Neural cell (in vitro differentiated cells): ENCODE results near the gene GIMAP4.

ENCODE experiments used
- CTCF ChIP-seq: fragments of 450-650 bp; IDR thresholded peaks from 2 replicates; pipeline ENCODE4 v1.5.1; 2014; ENCODE audit warnings: antibody characterized with exemption, mild to moderate bottlenecking, moderate library complexity; ENCODE audit not compliant: poor library complexity, severe bottlenecking
- EZH2 ChIP-seq: fragments of 200-600, 300-800 bp; shearing (Covaris generic), sonication (generic); IDR thresholded peaks from 2 replicates; pipeline ENCODE4 v1.6.1; 2014; ENCODE audit warnings: antibody characterized with exemption, low read length, borderline replicate concordance, mild to moderate bottlenecking; ENCODE audit not compliant: insufficient read depth, poor library complexity, severe bottlenecking
- RAD21 ChIP-seq: fragments of 450-650 bp; conservative IDR thresholded peaks from 2 replicates; pipeline ENCODE4 v1.6.1; 2014; ENCODE audit warnings: antibody characterized with exemption, mild to moderate bottlenecking, moderate library complexity

DNA sequence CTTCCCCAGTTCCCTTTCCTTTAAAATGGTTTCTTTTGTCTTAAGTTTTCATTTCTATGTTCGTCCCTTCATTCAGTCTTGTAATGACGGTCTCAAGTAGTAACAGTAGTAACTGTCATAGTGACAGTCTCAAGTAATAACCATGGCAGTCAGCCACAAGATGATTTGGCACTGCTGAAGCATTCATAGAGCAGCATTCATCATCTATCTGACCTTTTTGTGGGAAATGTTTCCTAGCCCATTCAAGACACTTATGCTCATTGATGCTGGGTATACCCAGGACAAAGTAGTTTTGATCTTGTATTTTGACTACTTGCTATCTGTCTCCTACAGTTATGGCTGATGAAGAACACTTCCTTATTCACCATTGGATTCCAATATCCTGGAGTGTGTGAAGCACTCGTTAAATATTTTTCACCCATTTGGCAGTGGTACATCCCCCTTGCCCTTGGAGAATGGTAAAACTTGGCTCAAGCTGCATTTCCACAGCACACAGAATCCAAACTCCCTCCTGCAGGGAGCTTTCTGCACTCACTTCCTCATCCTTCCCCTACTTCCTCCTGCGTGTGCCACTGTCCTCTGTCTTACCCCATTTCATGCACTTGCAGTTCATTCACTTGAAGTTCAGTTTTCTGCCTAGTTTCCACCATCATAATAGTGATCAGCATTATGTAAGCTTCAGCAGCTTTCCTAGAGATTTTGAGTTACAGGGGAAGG, 19.0 kb downstream of the GIMAP4 start:
- TF ChIP-seq CTCF (no peak), EZH2 (no peak), RAD21 (no peak)
